CD4-positive, alpha-beta T cell treated with Interleukin-4 for 4 hours (primary cell): Measurements from ENCODE around the gene SMC5.
"Not testable (repeated sequence)": the region's sequence is repeated elsewhere in the genome, so short reads cannot be mapped to it uniquely, and the experiment has no call there.

Experiments
- DNase-seq: peaks from one replicate; pipeline ENCODE4 v3.0.0-alpha.2; 2020

Gene SMC5

DNA sequence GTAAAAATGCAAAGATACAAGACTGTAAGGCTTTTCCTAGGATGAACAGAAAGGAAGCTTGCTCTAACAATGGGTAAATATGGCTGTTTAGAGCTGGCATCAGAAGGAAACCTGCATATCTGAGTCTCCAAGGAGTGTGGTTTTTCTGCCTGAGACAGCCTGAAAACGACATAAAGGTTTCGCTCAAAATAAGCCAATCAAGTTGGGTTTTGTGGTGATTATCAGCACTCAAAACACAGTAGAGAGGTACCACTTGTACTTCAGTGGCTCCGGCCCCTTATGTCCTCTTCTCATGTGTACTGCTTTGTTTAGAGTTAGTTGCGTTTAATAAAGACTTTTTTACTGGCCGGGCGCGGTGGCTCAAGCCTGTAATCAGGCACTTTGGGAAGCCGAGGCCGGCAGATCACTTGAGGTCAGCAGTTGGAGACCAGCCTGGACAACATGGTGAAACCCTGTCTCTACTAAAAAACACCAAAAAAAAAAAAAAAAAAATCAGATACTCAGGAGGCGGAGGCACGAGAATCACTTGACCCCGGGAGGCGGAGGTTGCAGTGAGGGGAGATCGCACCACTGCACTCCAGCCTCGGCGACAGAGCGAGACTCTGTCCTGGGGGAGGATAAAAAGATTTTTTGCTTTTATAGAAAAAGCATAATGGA lies 116.3 kb downstream of the SMC5 start:
- no peak for DNase-seq

DNA sequence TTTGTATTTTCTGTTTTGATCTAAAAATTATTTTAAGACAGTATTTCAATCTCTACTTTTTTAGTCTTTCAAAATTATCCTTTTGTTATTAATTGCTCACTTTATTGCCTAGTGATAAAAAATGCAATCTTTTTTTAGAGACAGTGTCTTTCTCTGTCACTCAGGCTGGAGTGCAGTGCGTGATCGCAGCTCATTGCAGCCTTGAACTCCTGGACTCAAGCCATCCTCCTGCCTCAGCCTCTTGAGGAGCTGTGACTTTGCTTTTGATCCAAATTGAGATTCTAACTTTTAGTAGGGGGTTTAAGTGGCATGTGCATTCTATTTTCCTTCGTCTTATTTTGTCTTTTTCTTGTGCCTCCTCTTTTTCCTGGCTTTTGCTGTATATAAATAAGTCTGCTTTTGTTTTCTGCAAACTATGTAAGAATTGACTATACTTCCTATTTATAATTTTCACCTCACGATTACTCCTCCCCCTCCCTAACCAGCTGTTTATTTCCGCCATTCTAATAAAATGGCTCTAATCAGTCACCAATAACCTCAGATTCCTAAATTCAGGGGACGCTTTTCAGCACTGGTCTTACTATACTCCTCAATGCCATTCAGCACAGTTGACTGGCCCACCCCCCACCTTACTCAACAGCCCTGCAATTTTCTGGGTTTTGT lies 123.4 kb downstream of the SMC5 start:
- DNase-seq: no peak

DNA sequence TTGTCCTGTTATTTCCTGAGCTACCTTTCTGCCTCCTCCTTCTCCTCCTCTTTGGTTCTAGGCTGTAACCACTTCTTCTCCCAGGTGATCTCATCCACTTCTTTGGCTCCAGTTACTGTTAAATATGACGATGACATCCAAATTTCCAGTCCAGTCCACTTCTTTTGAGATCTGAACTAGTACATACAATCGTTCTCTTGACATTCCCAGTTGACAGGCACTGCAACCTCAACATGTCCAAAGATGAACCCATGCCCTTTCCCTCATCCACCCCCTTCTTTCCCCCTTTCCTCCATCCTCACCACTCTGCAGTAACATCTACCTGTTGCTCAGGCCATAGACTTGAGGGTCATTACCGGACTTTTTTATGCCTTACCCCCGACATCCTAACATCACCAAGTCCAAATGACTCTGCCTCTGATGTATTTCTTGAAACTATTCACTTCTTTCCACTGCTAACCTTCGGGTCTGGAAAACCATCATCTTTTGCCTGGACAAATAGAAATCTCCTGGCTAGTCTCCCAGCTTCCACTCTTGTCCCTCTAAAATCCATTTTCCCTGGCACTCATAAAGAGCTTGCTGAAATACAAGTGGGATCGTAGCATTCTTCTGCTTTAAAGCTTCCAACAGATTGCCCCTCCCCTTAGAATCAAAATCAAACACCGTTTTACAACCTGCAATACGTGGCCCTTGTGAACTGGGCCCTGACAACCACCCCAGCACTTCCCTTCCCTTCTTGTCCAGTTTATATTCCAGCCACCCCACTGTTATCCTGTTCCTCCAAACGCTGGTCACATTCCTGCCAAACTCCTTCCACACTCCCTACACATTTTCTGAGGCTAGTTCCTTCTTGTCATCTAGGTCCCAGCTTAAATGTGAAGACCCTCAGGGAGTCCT lies 124.2 kb downstream of the SMC5 start:
- no peak for DNase-seq

DNA sequence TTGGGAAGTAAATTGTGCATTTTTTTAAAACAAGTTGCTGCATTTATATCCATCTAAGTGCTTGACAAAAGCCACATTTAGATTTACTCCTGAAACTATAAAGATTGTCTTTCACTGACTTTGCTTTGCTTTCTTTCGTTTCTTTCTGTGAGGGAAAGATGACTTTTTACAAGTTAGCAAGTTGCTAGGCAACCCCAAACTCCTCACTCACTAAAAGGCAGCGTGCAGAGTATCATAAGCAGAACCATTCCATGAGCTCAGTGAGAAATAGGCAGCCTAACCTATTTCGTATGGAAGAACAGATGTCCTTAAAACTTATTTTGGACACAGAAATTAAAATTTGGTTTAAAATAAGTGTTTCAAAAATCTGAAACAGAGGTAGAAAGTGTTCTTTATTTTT lies 126.6 kb downstream of the SMC5 start:
- no peak for DNase-seq

DNA sequence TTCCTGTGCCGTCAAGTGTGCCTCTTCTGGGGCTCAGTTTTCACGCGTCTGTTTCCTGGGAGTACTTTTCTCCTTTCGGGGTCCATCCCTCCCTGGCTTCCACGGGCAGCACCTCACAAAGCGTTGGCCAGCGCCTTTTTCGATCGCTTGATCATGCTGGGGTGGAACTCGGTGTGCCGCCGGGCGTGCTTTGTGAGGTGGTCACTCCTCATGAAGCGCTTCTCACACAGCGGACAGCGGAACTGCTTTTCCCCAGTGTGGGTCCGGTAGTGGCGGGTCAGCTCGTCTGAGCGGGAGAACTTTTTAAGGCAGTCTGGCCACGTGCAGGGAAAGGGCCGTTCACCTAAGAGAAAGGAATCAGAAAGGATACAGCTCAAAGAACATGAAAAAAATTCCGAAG lies 128.9 kb downstream of the SMC5 start:
- DNase-seq: no peak

DNA sequence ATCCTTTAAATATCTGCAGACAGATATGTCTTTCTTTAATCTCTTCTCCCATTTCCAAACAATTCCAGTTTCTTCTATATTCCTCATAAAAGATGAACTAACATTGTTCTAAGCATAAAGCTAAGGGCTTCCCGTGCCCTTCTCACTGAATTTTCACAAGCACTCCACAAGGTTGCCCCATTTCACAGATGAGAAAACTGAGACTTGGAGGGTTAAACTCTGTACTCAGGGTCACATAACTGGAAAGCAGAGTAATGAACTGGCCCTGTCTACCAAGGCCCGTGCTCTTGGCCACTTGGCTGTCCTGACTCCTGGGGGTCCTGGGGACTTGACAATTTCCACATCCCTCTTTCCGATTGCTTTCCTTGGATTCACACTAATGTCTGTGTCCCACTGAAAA lies 130.4 kb downstream of the SMC5 start:
- DNase-seq: no peak

DNA sequence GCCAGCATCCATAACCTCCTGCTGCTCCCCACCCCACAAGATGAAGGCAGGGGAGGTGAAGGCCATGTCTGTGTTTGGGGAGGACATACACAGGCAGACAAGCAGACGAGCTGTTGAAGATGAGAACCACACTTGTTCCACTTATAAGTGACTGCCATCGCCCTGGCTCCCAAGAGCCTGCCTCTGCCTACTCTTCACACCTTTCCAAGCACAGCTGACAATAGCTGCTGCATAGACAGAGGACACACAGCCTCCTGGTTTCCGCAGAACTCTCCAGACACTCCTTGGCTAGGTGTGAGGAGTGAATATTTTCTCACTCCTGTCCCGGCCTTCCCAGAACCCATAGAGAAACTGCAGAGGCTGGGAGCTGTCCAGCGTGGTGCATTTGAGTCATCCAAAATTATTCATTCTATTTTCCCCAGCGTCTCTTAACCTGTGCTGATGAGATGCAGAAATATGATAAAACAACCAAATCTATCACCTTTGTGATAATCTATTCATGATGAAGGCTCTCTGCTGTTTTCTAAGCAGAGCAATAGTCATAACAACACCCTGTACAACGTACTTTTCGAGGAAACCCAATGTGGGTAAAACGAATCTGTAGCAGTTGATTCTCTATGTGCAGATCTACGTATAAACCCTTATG lies 131.0 kb downstream of the SMC5 start:
- no peak for DNase-seq

DNA sequence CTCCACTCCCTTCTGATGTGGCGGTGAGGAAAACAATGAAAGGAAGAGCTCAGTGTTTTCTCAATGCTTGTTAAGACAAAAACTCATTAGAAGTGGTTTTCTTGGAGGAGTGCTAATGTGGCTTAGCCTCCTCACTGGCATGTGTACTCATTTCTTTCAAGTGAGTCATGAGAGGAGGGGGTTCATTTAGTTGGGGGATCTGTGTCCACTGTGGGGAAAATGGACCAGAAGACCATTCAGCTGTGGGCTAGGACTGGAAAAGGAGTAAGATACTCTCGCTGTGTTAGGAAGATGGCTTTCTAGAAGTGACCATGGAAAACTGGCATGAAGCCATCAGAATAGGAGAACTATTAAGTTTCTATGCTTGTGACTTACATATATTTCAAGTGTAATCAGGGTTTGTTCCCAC lies 132.2 kb downstream of the SMC5 start:
- DNase-seq: no peak

DNA sequence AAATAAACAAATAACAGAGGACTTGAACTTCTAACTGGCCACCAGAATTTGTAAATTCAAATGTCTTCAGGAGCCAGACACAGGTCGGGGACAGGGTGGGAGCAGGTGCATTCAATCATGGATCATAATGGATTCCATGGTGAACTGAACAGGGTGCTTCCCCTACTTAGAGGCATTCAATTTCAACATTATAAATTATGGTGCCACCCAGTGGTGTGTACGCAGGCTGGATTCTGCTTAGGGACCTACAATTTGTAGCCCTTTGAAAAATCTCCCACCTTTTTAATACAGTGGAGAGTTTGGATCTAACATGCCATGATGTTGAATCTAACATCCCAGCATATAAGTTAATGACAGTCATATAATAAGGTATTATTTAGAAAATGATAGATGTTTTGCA lies 133.4 kb downstream of the SMC5 start:
- peak; percentile 30 for DNase-seq

DNA sequence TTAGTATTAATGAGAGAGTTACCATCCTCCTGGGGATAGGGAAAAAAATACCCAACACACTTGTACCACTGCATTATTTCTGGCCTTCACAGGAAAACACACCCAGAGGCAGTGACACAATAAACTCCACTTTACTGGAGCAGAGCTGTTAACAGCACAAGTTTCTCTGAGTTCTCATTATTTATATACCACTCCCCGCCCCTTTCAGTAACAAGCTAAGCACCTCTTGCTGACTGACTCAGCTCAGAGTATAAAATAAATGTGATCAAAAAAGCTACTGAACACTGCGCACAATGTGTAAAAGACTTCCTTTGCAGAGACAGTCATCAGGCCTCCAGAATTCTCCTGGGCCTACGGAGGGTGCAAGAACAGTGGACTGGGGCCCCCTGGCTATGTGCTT lies 134.1 kb downstream of the SMC5 start:
- no peak for DNase-seq

DNA sequence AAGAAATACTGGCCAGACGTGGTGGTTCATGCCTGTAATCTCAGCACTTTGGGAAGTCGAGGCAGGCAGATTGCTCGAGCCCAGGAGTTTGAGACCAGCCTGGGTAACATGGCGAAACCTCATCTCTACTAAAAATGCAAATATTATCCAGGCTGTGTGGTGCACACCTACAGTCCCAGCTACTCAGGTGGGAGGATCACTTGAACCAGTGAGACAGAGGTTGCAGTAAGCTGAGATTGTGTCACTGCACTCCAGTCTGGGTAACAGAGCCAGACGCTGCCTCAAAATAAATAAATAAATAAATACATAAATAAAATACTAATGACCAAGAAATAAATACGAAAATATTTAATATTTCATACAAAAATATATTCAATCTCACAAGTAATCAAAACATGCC lies 136.9 kb downstream of the SMC5 start:
- no peak for DNase-seq

DNA sequence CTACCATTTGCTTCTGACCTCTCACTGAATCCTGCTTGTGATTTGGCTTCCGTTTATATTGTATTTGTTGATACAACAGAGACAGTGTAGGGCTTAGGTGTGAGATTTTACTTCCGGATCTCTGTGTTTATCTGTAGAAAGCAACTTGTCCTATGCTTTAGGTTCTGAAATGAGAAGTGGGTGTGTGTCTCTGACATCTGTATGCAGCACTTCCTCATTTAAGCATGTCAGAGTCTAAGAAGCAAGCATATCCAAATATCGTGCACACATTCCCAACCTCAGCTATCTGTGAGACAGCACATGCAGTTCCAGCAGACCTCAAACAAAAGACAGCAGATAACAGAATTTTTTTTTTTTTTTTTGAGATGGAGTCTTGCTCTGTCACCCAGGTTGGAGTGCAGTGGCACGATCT lies 139.4 kb downstream of the SMC5 start:
- peak; percentile 68 for DNase-seq

DNA sequence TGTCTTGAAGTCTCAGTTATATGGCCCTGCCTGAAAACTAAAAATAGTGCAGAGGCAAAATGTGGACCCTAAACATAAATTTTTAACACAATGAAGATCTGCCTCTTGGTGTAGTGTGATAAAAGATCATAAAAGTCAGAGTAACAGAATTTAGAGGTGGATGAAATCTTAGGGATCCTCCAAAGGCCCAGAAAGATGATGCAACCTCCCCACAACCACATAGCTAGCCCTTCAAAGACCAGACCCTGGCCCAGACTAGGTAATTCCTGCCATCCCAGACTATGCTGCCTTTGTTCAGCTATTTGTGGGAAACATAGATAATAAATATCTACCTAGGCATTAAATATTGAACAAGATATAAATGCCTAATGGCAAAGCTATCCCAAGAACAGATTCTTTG lies 140.4 kb downstream of the SMC5 start:
- DNase-seq: no peak

DNA sequence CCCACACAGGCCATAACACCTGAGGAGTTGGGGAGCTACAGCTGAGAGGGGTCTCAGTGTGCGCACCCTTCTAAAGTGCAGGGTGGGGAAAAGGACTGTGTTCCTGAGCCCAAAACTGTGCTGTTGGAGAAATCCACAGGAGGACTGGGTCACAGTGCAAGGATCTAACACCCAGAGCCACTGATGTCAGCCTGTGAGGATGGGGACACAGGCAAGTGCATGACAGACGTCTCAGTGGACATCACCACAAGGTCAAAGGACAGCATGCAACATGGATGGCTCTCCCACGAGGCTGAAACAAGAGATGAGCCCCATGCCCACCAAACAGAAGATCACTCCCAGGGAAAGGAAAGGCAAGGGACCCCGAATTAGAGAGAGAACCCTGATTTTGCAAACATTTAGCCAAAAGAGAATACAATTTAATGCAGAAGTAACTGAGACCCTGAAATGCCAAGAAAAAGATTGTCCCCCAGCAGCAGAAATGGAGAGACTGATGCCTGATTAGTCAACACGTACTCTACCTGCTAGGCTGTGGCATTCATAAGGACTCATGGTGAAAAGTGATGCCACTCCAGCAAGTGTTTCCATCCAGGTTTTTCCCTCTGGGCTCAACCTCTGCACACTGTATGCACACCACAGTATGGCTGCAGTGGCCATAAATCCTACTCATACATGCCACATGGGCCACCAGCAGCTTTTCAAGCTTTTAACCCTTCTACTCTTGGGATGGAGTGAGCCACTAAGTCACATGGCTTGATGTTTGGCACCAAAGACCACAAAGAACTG lies 141.5 kb downstream of the SMC5 start:
- no peak for DNase-seq

DNA sequence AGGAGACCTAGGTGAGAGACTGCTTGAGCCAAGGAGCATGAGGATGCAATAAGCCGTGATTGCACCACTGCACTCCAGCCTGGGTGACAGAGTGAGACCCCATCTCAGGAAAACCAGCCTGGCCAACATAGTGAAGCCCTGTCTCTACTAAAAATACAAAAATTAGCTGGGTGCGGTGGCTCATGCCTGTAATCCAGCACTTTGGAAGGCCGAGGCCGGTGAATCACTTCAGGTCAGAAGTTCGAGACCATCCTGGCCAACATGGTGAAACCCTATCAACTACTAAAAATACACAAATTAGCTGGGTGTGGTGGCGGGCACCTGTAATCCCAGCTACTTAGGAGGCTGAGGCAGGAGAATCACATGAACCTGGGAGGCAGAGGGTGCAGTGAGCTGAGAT lies 142.5 kb downstream of the SMC5 start:
- not testable (repeated sequence) for DNase-seq

DNA sequence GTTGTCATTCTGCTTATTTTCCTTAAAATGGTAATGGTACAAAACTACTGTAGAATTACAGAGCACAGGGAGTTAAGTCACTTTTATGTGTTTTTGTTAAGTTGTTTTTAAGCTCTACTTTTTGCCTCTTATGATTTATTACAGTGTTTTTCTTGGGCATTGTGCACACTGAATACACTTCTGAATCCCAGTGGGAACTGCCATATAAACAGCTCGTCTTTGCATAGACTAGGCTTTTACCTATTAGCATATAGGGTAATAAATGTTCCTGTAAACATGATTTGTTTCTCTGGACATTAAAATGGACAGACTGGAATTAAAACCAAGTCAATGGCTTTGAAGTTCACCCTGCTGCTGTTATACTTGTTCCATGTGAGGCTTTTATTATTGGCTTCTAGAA lies 143.4 kb downstream of the SMC5 start:
- no peak for DNase-seq

DNA sequence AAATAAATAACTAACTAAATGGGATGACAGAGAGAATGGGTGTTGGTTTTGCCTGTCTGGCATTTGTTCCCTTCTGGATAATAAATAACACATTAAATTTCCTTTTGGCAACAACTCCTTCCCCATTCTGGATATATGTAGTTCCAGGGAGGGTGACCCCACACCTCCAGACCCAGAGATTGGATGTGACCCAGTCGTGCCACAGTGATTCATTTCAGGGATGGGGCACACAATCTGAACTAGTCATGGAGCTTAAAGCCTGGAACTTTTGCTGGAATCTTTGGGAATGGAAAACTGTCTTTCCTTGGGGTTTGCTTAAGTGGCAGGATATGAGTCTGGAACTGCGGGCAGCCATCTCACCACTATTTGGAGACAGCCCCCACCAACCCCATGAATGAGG lies 144.4 kb downstream of the SMC5 start:
- DNase-seq: no peak

DNA sequence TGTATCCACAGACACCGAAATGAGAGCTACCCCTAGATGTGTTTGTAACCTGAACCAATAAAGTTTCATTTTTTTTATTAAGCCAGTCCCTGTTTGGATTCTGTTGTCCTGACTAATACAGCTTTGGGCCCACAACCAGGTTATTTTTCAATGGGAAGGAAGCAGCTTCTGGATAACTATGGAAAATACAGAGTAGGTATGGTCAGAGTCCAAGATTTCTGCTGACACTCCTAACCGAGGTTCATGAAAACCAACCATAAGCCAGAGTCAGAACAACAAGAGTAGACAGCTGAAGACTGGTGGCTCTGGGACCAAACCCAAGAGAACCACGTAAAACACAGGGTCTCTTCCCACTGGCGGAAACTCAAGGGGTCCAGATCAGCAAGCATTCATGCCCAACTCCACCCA lies 144.8 kb downstream of the SMC5 start:
- no peak for DNase-seq

DNA sequence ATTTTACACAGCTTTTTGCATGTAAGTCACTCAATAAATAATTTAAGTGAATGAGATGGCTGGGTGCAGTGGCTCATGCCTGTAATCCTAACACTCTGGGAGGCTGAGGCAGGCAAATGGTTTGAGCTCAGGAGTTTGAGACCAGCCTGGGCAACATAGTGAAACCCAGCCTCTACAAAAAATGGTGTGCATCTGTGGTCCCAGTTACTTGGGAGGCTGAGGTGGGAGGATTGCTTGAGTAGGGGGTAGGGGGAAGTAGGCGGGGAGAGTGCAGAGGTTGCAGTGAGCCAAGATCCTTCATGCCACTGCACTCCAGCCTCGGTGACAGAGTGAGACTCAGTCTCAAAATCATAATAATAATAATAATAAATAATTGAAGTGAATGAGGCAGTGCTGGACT lies 145.5 kb downstream of the SMC5 start:
- no peak for DNase-seq
